ENCODE results near the gene BCL2A1. TPM values are rescaled to one million over a fixed set of nuclear protein-coding genes. Genes with fewer than 3 reads are reported as not detected.

The BCL2A1 gene
- 32.9 and 33.8 TPM in 2 replicates for total RNA-seq
- 55.9 TPM for total RNA-seq (2013)
- 34.0 and 49.2 TPM in 2 replicates for polyA plus RNA-seq
- 24.4 and 31.1 TPM in 2 replicates for polyA minus RNA-seq

GRCh38 chr15:79970624-79971434 lies at the start of gene BCL2A1:
Gene BCL2A1 (minus strand): TSS chr15:79971196. CDS start chr15:79971119, 77 bp downstream.
- Histone ChIP-seq H3K27me3 (replicated peaks in 1 of 4; ENCODE audit: control extremely low read depth in 1 of 4, control insufficient read depth in 3 of 4, insufficient read depth in 4 of 4, low read length in 3 of 4) (no peaks in the 10 kb centered on the region), H3K27ac (ENCODE audit: low read length in 2 of 2) (peak within 1 kb of the TSS; percentile 75 to 79), H4K20me1 (ENCODE audit: control insufficient read depth, insufficient read depth, low read length, poor library complexity, severe bottlenecking) (peaks cover 10% of the 10 kb centered on the region), H3K9ac (ENCODE audit: low read length) (peak within 1 kb of the TSS; percentile 59), H3K4me1 (ENCODE audit: control insufficient read depth in 2 of 2, insufficient read depth in 2 of 2, low read length in 2 of 2) (peaks cover 53 to 64% of the 10 kb centered on the region in 2 donors), H3K79me2 (ENCODE audit: control insufficient read depth, insufficient read depth, low read length) (peaks cover 50% of the 10 kb centered on the region), H3K36me3 (replicated peaks in 1 of 2; ENCODE audit: control extremely low read depth in 1 of 2, control insufficient read depth in 1 of 2, extremely low read depth in 1 of 2, insufficient read depth in 2 of 2, low read length in 1 of 2) (no peaks in the 10 kb centered on the region), H3K4me2 (replicated peaks; ENCODE audit: low read depth, low read length, poor library complexity, severe bottlenecking) (peak within 1 kb of the TSS; percentile 57), H2AFZ (ENCODE audit: insufficient read depth, low read depth, low read length, poor library complexity, severe bottlenecking) (peak within 1 kb of the TSS; percentile 2), H3K9me3 (ENCODE audit: control extremely low read depth in 1 of 3, control insufficient read depth in 2 of 3, insufficient read depth in 1 of 3, low read length in 2 of 3) (no peaks in the 10 kb centered on the region), H3K4me3 (ENCODE audit: control extremely low read depth in 1 of 5, extremely low read depth in 1 of 5, insufficient read depth in 1 of 5, low read depth in 2 of 5, low read length in 4 of 5) (peak within 1 kb of the TSS; percentile 33 to 88 (median 57))
- Mint-ChIP-seq H3K4me3 (peak within 1 kb of the TSS; percentile 91), H3K9me3 (ENCODE audit: insufficient read depth) (no peaks in the 10 kb centered on the region), H3K27ac (peak within 1 kb of the TSS; percentile 90), H3K27me3 (no peaks in the 10 kb centered on the region), H3K4me1 (peaks cover 60% of the 10 kb centered on the region)
- intact Hi-C loops (cut with micrococcal nuclease) = loop anchor here (1.0 to 2.0 kb wide), 4 partner anchors 8 to 88 kb away; partner anchors contain the start of genes MTHFS and ZFAND6
- POLR2A ChIA-PET = interaction anchor here (0.7 to 1.7 kb wide), 3 partner anchors 11 to 47 kb away, joined by 3 to 7 read pairs (median 3); no protein-coding TSS in a partner anchor
- 20% methylated on average over 4 of the region's 11 CpGs for WGBS (ENCODE audit: insufficient coverage)
- TF ChIP-seq EZH2 (IDR thresholded peaks at IDR 0.05; ENCODE audit: borderline replicate concordance, insufficient read depth, low read depth, low read length, poor library complexity, severe bottlenecking) (no peak), CTCF (IDR thresholded peaks at IDR 0.05) (no peak)
- CTCF ChIA-PET = interaction anchor here (0.9 to 2.4 kb wide), 4 partner anchors 9 to 74 kb away, joined by 3 to 10 read pairs (median 4); partner anchors contain the start of gene MTHFS
- DNase-seq (peak; percentile 92), ATAC-seq (ENCODE audit: low read depth) (peak; percentile 85)

- no peaks in the 10 kb centered on the region for H3K27me3 ChIP-seq (replicated peaks in 1 of 4; ENCODE audit: control extremely low read depth in 1 of 4, control insufficient read depth in 3 of 4, insufficient read depth in 4 of 4, low read length in 3 of 4)
- H3K79me2 ChIP-seq (ENCODE audit: control insufficient read depth, insufficient read depth, low read length) = peaks cover 36% of the 10 kb centered on the region
- intact Hi-C loops (cut with micrococcal nuclease) = no loop called here
- H3K9ac ChIP-seq (ENCODE audit: low read length) = no peak overlapping the region
- H2AFZ ChIP-seq (ENCODE audit: insufficient read depth, low read depth, low read length, poor library complexity, severe bottlenecking) = no peak overlapping the region
- ChIA-PET POLR2A (no interaction called here), CTCF (no interaction called here)
- H3K27ac ChIP-seq (ENCODE audit: low read length in 2 of 2) = no peak overlapping the region
- TF ChIP-seq CTCF (IDR thresholded peaks at IDR 0.05) (no peak), EZH2 (IDR thresholded peaks at IDR 0.05; ENCODE audit: borderline replicate concordance, insufficient read depth, low read depth, low read length, poor library complexity, severe bottlenecking) (no peak)
- H3K4me2 ChIP-seq (replicated peaks; ENCODE audit: low read depth, low read length, poor library complexity, severe bottlenecking) = no peak overlapping the region
- DNase-seq (no peak), ATAC-seq (ENCODE audit: low read depth) (no peak)
- H3K9me3 Mint-ChIP-seq (ENCODE audit: insufficient read depth) = no peaks in the 10 kb centered on the region
- H3K4me3 Mint-ChIP-seq = peak overlapping the region; percentile 62
- peaks cover 51% of the 10 kb centered on the region for H3K4me1 Mint-ChIP-seq
- H3K36me3 ChIP-seq (replicated peaks in 1 of 2; ENCODE audit: control extremely low read depth in 1 of 2, control insufficient read depth in 1 of 2, extremely low read depth in 1 of 2, insufficient read depth in 2 of 2, low read length in 1 of 2) = no peaks in the 10 kb centered on the region
- H3K27ac Mint-ChIP-seq = peak overlapping the region; percentile 84
- 85% methylated on average over 2 of the region's 3 CpGs for WGBS (ENCODE audit: insufficient coverage)
- H3K27me3 Mint-ChIP-seq = no peaks in the 10 kb centered on the region
- peaks cover 31 to 40% of the 10 kb centered on the region in 2 donors for H3K4me1 ChIP-seq (ENCODE audit: control insufficient read depth in 2 of 2, insufficient read depth in 2 of 2, low read length in 2 of 2)
- H3K4me3 ChIP-seq (ENCODE audit: control extremely low read depth in 1 of 5, extremely low read depth in 1 of 5, insufficient read depth in 1 of 5, low read depth in 2 of 5, low read length in 4 of 5) = no peak overlapping the region
- H4K20me1 ChIP-seq (ENCODE audit: control insufficient read depth, insufficient read depth, low read length, poor library complexity, severe bottlenecking) = no peaks in the 10 kb centered on the region
- peaks cover 0 to 21% (median 3%) of the 10 kb centered on the region in 3 donors for H3K9me3 ChIP-seq (ENCODE audit: control extremely low read depth in 1 of 3, control insufficient read depth in 2 of 3, insufficient read depth in 1 of 3, low read length in 2 of 3)
These were observed 49.7 kb upstream of the BCL2A1 start for GRCh38 chr15:80020731-80021130.

Measured in B cell (primary cell).